HepG2 (cell line): ENCODE data around the gene CD83. TPM values are rescaled to one million over a fixed set of nuclear protein-coding genes. Genes with fewer than 3 reads are reported as not detected.

Source experiments
- CBFB ChIP-seq: sonication (generic); formaldehyde crosslinking; IDR thresholded peaks from 2 replicates; pipeline ENCODE4 v1.4.0; 2020; ENCODE audit warnings: missing genetic modification reagents
- ELF3 ChIP-seq: IDR thresholded peaks from 2 replicates; pipeline ENCODE4 v1.6.1; 2016; ENCODE audit warnings: missing genetic modification reagents, missing compliant biosample characterization
- ETV6 ChIP-seq: sonication (generic); formaldehyde crosslinking; conservative IDR thresholded peaks from 2 replicates; pipeline ENCODE4 v1.4.0; 2020; ENCODE audit warnings: missing genetic modification reagents
- FOSL2 ChIP-seq: sonication (generic); formaldehyde crosslinking; IDR thresholded peaks from 2 replicates; pipeline ENCODE4 v1.4.0; 2020; ENCODE audit warnings: missing genetic modification reagents
- GABPB1 ChIP-seq: IDR thresholded peaks from 2 replicates; pipeline ENCODE4 v1.6.1; 2016; ENCODE audit warnings: mild to moderate bottlenecking, missing genetic modification reagents, moderate library complexity, missing compliant biosample characterization
- HDAC2 ChIP-seq: sonication (generic); formaldehyde crosslinking; IDR thresholded peaks from 2 replicates; pipeline ENCODE4 v1.4.0; 2020; ENCODE audit warnings: missing genetic modification reagents
- HNRNPUL1 ChIP-seq: fragments of 200-400 bp; formaldehyde crosslinking; IDR thresholded peaks from 2 replicates; pipeline ENCODE4 v1.6.1; 2017; ENCODE audit warnings: low read depth, mild to moderate bottlenecking, low read length, moderate library complexity
- HOXD1 ChIP-seq: sonication (generic); formaldehyde crosslinking; IDR thresholded peaks from 2 replicates; pipeline ENCODE4 v1.5.0; 2020; ENCODE audit warnings: missing genetic modification reagents
- KDM2A ChIP-seq: sonication (generic); formaldehyde crosslinking; IDR thresholded peaks from 2 replicates; pipeline ENCODE4 v1.4.0; 2020; ENCODE audit warnings: low read depth, missing genetic modification reagents, borderline replicate concordance
- NFE2 ChIP-seq: sonication (generic); formaldehyde crosslinking; IDR thresholded peaks from 2 replicates; pipeline ENCODE4 v1.4.0; 2020; ENCODE audit warnings: missing genetic modification reagents
- PHF20 ChIP-seq: sonication (generic); formaldehyde crosslinking; IDR thresholded peaks from 2 replicates; pipeline ENCODE4 v1.5.0; 2020; ENCODE audit warnings: mild to moderate bottlenecking, missing genetic modification reagents
- RAD21 ChIP-seq: fragments of 450-650 bp; formaldehyde crosslinking; IDR thresholded peaks from 2 replicates; pipeline ENCODE4 v1.5.0; 2020; ENCODE audit warnings: mild to moderate bottlenecking
- SMAD3 ChIP-seq: sonication (generic); formaldehyde crosslinking; IDR thresholded peaks from 2 replicates; pipeline ENCODE4 v1.4.0; 2020; ENCODE audit warnings: missing genetic modification reagents
- SOX6 ChIP-seq, 2 experiments: fragments of 450-650 bp in 1 of 2; sonication (generic) in 1 of 2; formaldehyde crosslinking in 1 of 2; IDR thresholded peaks; 2 replicates each; pipeline versions ENCODE4 v1.4.0 to v1.6.1; 2017 to 2020; ENCODE audit warnings: antibody characterized with exemption in 1 of 2, mild to moderate bottlenecking in 1 of 2, missing genetic modification reagents in 1 of 2
- THAP11 ChIP-seq: IDR thresholded peaks from 2 replicates; pipeline ENCODE4 v1.6.1; 2016; ENCODE audit warnings: missing biosample characterization, missing genetic modification reagents
- TSC22D2 ChIP-seq: sonication (generic); formaldehyde crosslinking; IDR thresholded peaks from 2 replicates; pipeline ENCODE4 v1.5.1; 2020; ENCODE audit warnings: missing genetic modification reagents, mild to moderate bottlenecking, borderline replicate concordance
- YY1 ChIP-seq: IDR thresholded peaks from 2 replicates; pipeline ENCODE4 v1.6.1; 2011; ENCODE audit warnings: low read length, low read depth, moderate library complexity, mild to moderate bottlenecking; ENCODE audit not compliant: insufficient read depth, insufficient replicate concordance
- ZBTB38 ChIP-seq: sonication (generic); formaldehyde crosslinking; IDR thresholded peaks from 2 replicates; pipeline ENCODE4 v1.5.1; 2020; ENCODE audit warnings: mild to moderate bottlenecking, missing genetic modification reagents
- ZNF138 ChIP-seq: sonication (generic); formaldehyde crosslinking; IDR thresholded peaks from 2 replicates; pipeline ENCODE4 v1.5.0; 2020; ENCODE audit warnings: mild to moderate bottlenecking, low read depth, missing genetic modification reagents
- ZNF501 ChIP-seq: sonication (generic); formaldehyde crosslinking; IDR thresholded peaks from 2 replicates; pipeline ENCODE4 v1.5.1; 2020; ENCODE audit warnings: mild to moderate bottlenecking, moderate library complexity, missing genetic modification reagents
- ZNF598 ChIP-seq: sonication (generic); formaldehyde crosslinking; IDR thresholded peaks from 2 replicates; pipeline ENCODE4 v1.5.1; 2020; ENCODE audit warnings: mild to moderate bottlenecking, missing genetic modification reagents, borderline replicate concordance
- ZNF607 ChIP-seq: sonication (generic); formaldehyde crosslinking; IDR thresholded peaks from 2 replicates; pipeline ENCODE4 v1.5.1; 2020; ENCODE audit warnings: missing genetic modification reagents, mild to moderate bottlenecking, borderline replicate concordance
- ZNF768 ChIP-seq: sonication (generic); formaldehyde crosslinking; IDR thresholded peaks from 2 replicates; pipeline ENCODE4 v1.4.0; 2020; ENCODE audit warnings: missing genetic modification reagents
- ZNF788 ChIP-seq: sonication (generic); formaldehyde crosslinking; IDR thresholded peaks from 2 replicates; pipeline ENCODE4 v1.5.0; 2020; ENCODE audit warnings: mild to moderate bottlenecking, missing genetic modification reagents, borderline replicate concordance
- polyA plus RNA-seq, 8 experiments: library from polyadenylated mRNA; depleted of rRNA in 3 of 8; stranded (reverse) in 7 of 8; unstranded in 1 of 8; fragments of >200 nt; fragmentation: Illumina TruSeq in 4 of 8; extraction: Trizol in 4 of 8; gene quantifications; 2 replicates each; pipeline versions ENCODE4 v1.2.1 to v1.2.3, GENCODE V29; 2011 to 2016; ENCODE audit warnings: low read depth in 4 of 8, missing spikeins in 1 of 8, mixed read lengths in 1 of 8; ENCODE audit not compliant: insufficient read depth in 1 of 8
- total RNA-seq, 5 experiments: library from RNA; depleted of rRNA; stranded (reverse); fragments of >200 nt; fragmentation: Illumina TruSeq; extraction: Trizol; gene quantifications; 2 replicates each; pipeline ENCODE4 v1.2.3, GENCODE V29; 2016; ENCODE audit warnings: low read depth in 1 of 5
- TF ChIP-seq, protein P1 (sequence below): IDR thresholded peaks from 2 replicates; pipeline ENCODE4 v1.6.1; 2016; ENCODE audit warnings: missing compliant biosample characterization, missing genetic modification reagents, borderline replicate concordance
- TF ChIP-seq, protein P2 (sequence below): sonication (generic); formaldehyde crosslinking; IDR thresholded peaks from 2 replicates; pipeline ENCODE4 v1.4.0; 2020; ENCODE audit warnings: missing genetic modification reagents
- TF ChIP-seq, protein P3 (sequence below): sonication (generic); formaldehyde crosslinking; IDR thresholded peaks from 2 replicates; pipeline ENCODE4 v1.4.0; 2020; ENCODE audit warnings: low read depth, mild to moderate bottlenecking, missing genetic modification reagents

CD83 gene
- total and polyA plus RNA-seq, 2 of the 13 experiments (the other 11 are each of a cell fraction or from before 2014, with no cell fraction given): 0.46 to 2.3 TPM

DNA sequence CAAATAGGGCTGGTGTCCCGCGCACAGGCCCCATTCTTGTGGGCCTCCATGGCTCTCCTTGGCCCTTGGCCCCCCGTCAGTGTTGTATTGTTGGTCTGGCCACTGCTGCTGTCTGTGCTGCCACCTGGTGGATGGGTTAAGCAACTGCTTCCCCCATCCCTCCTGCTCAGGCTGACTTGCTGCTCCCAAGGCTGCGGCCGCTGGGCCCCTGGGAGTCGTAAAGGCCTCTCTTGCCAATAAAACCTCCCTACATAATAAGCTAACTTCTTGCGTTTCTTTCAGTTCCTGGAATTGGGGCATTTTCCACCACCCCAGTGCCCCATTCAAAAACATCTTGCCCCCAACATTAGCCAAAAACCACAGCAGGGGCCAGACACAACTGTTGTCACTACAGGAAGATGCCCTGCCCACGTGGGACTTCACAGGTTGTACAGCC lies 27.1 kb downstream of the CD83 start (continued):
- peak; percentile 78; the same call in 1 of the 2 replicates for TF ChIP-seq SMAD3 (CRISPR knock-in tag)
- TF ChIP-seq YY1: peak; percentile 43
- peak; percentile 86 for TF ChIP-seq RAD21 (CRISPR knock-in tag)
- TF ChIP-seq PHF20 (CRISPR knock-in tag): no peak
- 0 out of 2 replicates have a peak, but pooled peaks have one; percentile 29 for TF ChIP-seq HDAC2 (CRISPR knock-in tag)
- TF ChIP-seq ZNF607 (CRISPR knock-in tag): peak; percentile 44; the same call in 1 of the 2 replicates
- 0 out of 2 replicates have a peak, but pooled peaks have one; percentile 45 for TF ChIP-seq TSC22D2 (CRISPR knock-in tag)
- 0 out of 2 replicates have a peak, but pooled peaks have one; percentile 27 for TF ChIP-seq FOSL2
- no peak for TF ChIP-seq ZNF138 (CRISPR knock-in tag)
- peak; percentile 83 for TF ChIP-seq KDM2A (CRISPR knock-in tag)
- 0 out of 2 replicates have a peak, but pooled peaks have one; percentile 24 for TF ChIP-seq ELF3 (CRISPR knock-in tag)
- 0 out of 2 replicates have a peak, but pooled peaks have one; percentile 47 for TF ChIP-seq ETV6 (CRISPR knock-in tag)
- 0 out of 2 replicates have a peak, but pooled peaks have one; percentile 35 for TF ChIP-seq ZBTB38 (CRISPR knock-in tag)
- no peak for TF ChIP-seq SOX6 (IDR thresholded peaks at IDR 0.05)
- peak; percentile 11; the same call in 1 of the 2 replicates for TF ChIP-seq SOX6 (CRISPR knock-in tag; IDR thresholded peaks at IDR 0.05)
- TF ChIP-seq ZNF501 (CRISPR knock-in tag): peak; percentile 50; the same call in 1 of the 2 replicates
- TF ChIP-seq ZNF788 (CRISPR knock-in tag): peak; percentile 61; the same call in 1 of the 2 replicates
- no peak for TF ChIP-seq HNRNPUL1
- TF ChIP-seq CBFB (CRISPR knock-in tag): 0 out of 2 replicates have a peak, but pooled peaks have one; percentile 45
- 0 out of 2 replicates have a peak, but pooled peaks have one; percentile 28 for TF ChIP-seq ZNF768 (CRISPR knock-in tag)
- TF ChIP-seq ZNF598 (CRISPR knock-in tag): 0 out of 2 replicates have a peak, but pooled peaks have one; percentile 43
- TF ChIP-seq GABPB1 (CRISPR knock-in tag): peak; percentile 42; the same call in 1 of the 2 replicates
- TF ChIP-seq NFE2 (CRISPR knock-in tag): no peak
- TF ChIP-seq, protein P1, sequence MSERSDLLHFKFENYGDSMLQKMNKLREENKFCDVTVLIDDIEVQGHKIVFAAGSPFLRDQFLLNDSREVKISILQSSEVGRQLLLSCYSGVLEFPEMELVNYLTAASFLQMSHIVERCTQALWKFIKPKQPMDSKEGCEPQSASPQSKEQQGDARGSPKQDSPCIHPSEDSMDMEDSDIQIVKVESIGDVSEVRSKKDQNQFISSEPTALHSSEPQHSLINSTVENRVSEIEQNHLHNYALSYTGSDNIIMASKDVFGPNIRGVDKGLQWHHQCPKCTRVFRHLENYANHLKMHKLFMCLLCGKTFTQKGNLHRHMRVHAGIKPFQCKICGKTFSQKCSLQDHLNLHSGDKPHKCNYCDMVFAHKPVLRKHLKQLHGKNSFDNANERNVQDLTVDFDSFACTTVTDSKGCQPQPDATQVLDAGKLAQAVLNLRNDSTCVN (CRISPR knock-in tag): no peak
- TF ChIP-seq, protein P2, sequence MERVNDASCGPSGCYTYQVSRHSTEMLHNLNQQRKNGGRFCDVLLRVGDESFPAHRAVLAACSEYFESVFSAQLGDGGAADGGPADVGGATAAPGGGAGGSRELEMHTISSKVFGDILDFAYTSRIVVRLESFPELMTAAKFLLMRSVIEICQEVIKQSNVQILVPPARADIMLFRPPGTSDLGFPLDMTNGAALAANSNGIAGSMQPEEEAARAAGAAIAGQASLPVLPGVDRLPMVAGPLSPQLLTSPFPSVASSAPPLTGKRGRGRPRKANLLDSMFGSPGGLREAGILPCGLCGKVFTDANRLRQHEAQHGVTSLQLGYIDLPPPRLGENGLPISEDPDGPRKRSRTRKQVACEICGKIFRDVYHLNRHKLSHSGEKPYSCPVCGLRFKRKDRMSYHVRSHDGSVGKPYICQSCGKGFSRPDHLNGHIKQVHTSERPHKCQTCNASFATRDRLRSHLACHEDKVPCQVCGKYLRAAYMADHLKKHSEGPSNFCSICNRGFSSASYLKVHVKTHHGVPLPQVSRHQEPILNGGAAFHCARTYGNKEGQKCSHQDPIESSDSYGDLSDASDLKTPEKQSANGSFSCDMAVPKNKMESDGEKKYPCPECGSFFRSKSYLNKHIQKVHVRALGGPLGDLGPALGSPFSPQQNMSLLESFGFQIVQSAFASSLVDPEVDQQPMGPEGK (CRISPR knock-in tag): peak; percentile 77
- TF ChIP-seq, protein P3, sequence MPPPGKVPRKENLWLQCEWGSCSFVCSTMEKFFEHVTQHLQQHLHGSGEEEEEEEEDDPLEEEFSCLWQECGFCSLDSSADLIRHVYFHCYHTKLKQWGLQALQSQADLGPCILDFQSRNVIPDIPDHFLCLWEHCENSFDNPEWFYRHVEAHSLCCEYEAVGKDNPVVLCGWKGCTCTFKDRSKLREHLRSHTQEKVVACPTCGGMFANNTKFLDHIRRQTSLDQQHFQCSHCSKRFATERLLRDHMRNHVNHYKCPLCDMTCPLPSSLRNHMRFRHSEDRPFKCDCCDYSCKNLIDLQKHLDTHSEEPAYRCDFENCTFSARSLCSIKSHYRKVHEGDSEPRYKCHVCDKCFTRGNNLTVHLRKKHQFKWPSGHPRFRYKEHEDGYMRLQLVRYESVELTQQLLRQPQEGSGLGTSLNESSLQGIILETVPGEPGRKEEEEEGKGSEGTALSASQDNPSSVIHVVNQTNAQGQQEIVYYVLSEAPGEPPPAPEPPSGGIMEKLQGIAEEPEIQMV (CRISPR knock-in tag): peak; percentile 64; the same call in 1 of the 2 replicates
- TF ChIP-seq THAP11 (CRISPR knock-in tag): 0 out of 2 replicates have a peak, but pooled peaks have one; percentile 34
- no peak for TF ChIP-seq HOXD1 (CRISPR knock-in tag)
